Right forelimb (tissue), 1 donor: Measurements from ENCODE around the gene MLC1.

Experiments
- DNase-seq: peaks from one replicate; pipeline ENCODE4 v3.0.0-alpha.2; 2018

MLC1 gene

GRCh38 chr22:50057278-50058060, 27.8 kb downstream of the MLC1 start:
- peak; percentile 61 for DNase-seq

- no peak for DNase-seq
These were observed 28.8 kb downstream of the MLC1 start for GRCh38 chr22:50056214-50056972.

- no peak for DNase-seq
These were observed 31.4 kb downstream of the MLC1 start for GRCh38 chr22:50053861-50054260.

- no peak for DNase-seq
These were observed 33.3 kb downstream of the MLC1 start for GRCh38 chr22:50051930-50052329.

GRCh38 chr22:50049299-50050195, 35.7 kb downstream of the MLC1 start:
- no peak for DNase-seq

GRCh38 chr22:50048836-50049235, 36.4 kb downstream of the MLC1 start:
- DNase-seq: no peak

GRCh38 chr22:50048061-50048765, 37.0 kb downstream of the MLC1 start:
- no peak for DNase-seq

- DNase-seq: no peak
These were observed 37.9 kb downstream of the MLC1 start for GRCh38 chr22:50047346-50047745.

GRCh38 chr22:50046481-50047245, 38.6 kb downstream of the MLC1 start:
- DNase-seq: no peak

GRCh38 chr22:50046019-50046415, 39.2 kb downstream of the MLC1 start:
- no peak for DNase-seq

GRCh38 chr22:50045211-50046018, 39.8 kb downstream of the MLC1 start:
- no peak for DNase-seq

GRCh38 chr22:50044485-50045118, 40.6 kb downstream of the MLC1 start:
- no peak for DNase-seq

- no peak for DNase-seq
These were observed 43.7 kb downstream of the MLC1 start for GRCh38 chr22:50041361-50042065.

- DNase-seq: no peak
These were observed 44.5 kb downstream of the MLC1 start for GRCh38 chr22:50040717-50041116.

- DNase-seq: no peak
These were observed 45.4 kb downstream of the MLC1 start for GRCh38 chr22:50039669-50040443.

- DNase-seq: no peak
These were observed 49.1 kb downstream of the MLC1 start for GRCh38 chr22:50035976-50036724.

GRCh38 chr22:50035131-50035881, 49.9 kb downstream of the MLC1 start:
- DNase-seq: no peak
